SK-N-MC (cell line): ENCODE data around the gene MEDAG.
A peak's percentile ranks its signal among the peaks of the same experiment; 100 is the strongest.

Source experiments
- DNase-seq: peaks from one replicate; pipeline ENCODE4 v3.0.0-alpha.2; 2011; ENCODE audit warnings: low read depth, low spot score
- H3K27ac ChIP-seq: fragments of 200-600 bp; sonication (generic); 2 replicates; pipeline ENCODE4 v1.5.1; 2016; ENCODE audit warnings: mixed run types
- H3K36me3 ChIP-seq: fragments of 200-600 bp; sonication (generic); 2 replicates; pipeline ENCODE4 v1.6.1; 2017; ENCODE audit warnings: antibody characterized with exemption, low read length, mixed read lengths; ENCODE audit not compliant: insufficient read depth
- H3K4me3 ChIP-seq: fragments of 200-600 bp; sonication (generic); 2 replicates; pipeline ENCODE4 v1.5.1; 2016
- H3K9ac ChIP-seq: fragments of 200-600 bp; sonication (generic); 2 replicates; pipeline ENCODE4 v1.8.0; 2017; ENCODE audit warnings: mixed run types, mixed read lengths; ENCODE audit not compliant: insufficient read length
- H3K9me3 ChIP-seq: fragments of 200-600 bp; sonication (generic); 2 replicates; pipeline ENCODE4 v1.6.1; 2017; ENCODE audit warnings: low read depth, mild to moderate bottlenecking, antibody characterized with exemption, low read length, moderate library complexity, mixed read lengths
- EZH2 ChIP-seq: fragments of 200-600 bp; sonication (generic); IDR thresholded peaks from one replicate; pipeline ENCODE4 v1.6.1; 2017; ENCODE audit warnings: antibody characterized with exemption
- FOXP2 ChIP-seq: optimal IDR thresholded peaks from 2 replicates; pipeline ENCODE3; 2011; ENCODE audit warnings: mild to moderate bottlenecking, moderate library complexity; ENCODE audit not compliant: insufficient read depth; ENCODE audit errors: extremely low read length, control extremely low read depth
- POLR2AphosphoS5 ChIP-seq: IDR thresholded peaks from 2 replicates; pipeline ENCODE4 v1.6.1; 2012; ENCODE audit warnings: mild to moderate bottlenecking, low read depth, low read length, borderline replicate concordance

Gene MEDAG

GRCh38 chr13:30870916-30871587 lies 35.0 kb upstream of the MEDAG start:
- Histone ChIP-seq H3K27ac (peak overlapping the region; percentile 86), H3K9me3 (no peaks in the 10 kb centered on the region), H3K4me3 (peak overlapping the region; percentile 44; the same call in 1 of the 2 replicates), H3K36me3 (no peaks in the 10 kb centered on the region), H3K9ac (peak overlapping the region; percentile 7)
- no peak for TF ChIP-seq POLR2AphosphoS5
- TF ChIP-seq FOXP2 = no peak
- no peak for TF ChIP-seq EZH2
- DNase-seq = no peak

GRCh38 chr13:30871588-30872275 lies 34.3 kb upstream of the MEDAG start:
- DNase-seq = no peak
- no peak overlapping the region for H3K9ac ChIP-seq
- H3K4me3 ChIP-seq = no peak overlapping the region
- no peaks in the 10 kb centered on the region for H3K36me3 ChIP-seq
- no peak for TF ChIP-seq FOXP2
- TF ChIP-seq POLR2AphosphoS5 = no peak
- no peak for TF ChIP-seq EZH2
- peak overlapping the region; percentile 86 for H3K27ac ChIP-seq
- no peaks in the 10 kb centered on the region for H3K9me3 ChIP-seq

GRCh38 chr13:30872276-30872594 lies 33.8 kb upstream of the MEDAG start:
- TF ChIP-seq POLR2AphosphoS5 (no peak), EZH2 (no peak), FOXP2 (no peak)
- Histone ChIP-seq H3K36me3 (no peaks in the 10 kb centered on the region), H3K4me3 (no peak overlapping the region), H3K27ac (peak overlapping the region; percentile 86), H3K9ac (peak overlapping the region; percentile 33), H3K9me3 (no peaks in the 10 kb centered on the region)
- no peak for DNase-seq

GRCh38 chr13:30872685-30873461 lies 33.2 kb upstream of the MEDAG start:
- Histone ChIP-seq H3K4me3 (peak overlapping the region; percentile 8; the same call in 1 of the 2 replicates), H3K27ac (peak overlapping the region; percentile 86), H3K36me3 (no peaks in the 10 kb centered on the region), H3K9ac (peak overlapping the region; percentile 41), H3K9me3 (no peaks in the 10 kb centered on the region)
- TF ChIP-seq EZH2 (no peak), POLR2AphosphoS5 (no peak), FOXP2 (no peak)
- no peak for DNase-seq

GRCh38 chr13:30873499-30873898 lies 32.6 kb upstream of the MEDAG start:
- peak overlapping the region; percentile 41 for H3K9ac ChIP-seq
- no peaks in the 10 kb centered on the region for H3K9me3 ChIP-seq
- TF ChIP-seq EZH2 (no peak), FOXP2 (no peak), POLR2AphosphoS5 (no peak)
- peak overlapping the region; percentile 86 for H3K27ac ChIP-seq
- H3K36me3 ChIP-seq = no peaks in the 10 kb centered on the region
- DNase-seq = no peak
- no peak overlapping the region for H3K4me3 ChIP-seq

- Histone ChIP-seq H3K36me3 (no peaks in the 10 kb centered on the region), H3K9ac (no peak overlapping the region), H3K4me3 (no peak overlapping the region), H3K9me3 (no peaks in the 10 kb centered on the region), H3K27ac (peak overlapping the region; percentile 86)
- DNase-seq = no peak
- no peak for TF ChIP-seq POLR2AphosphoS5
- TF ChIP-seq FOXP2 = no peak
Observed at GRCh38 chr13:30874111-30874510, 32.0 kb upstream of the MEDAG start.

GRCh38 chr13:30874561-30874960 lies 31.5 kb upstream of the MEDAG start:
- no peaks in the 10 kb centered on the region for H3K9me3 ChIP-seq
- H3K27ac ChIP-seq = peak overlapping the region; percentile 86; the same call in 1 of the 2 replicates
- DNase-seq = no peak
- no peak overlapping the region for H3K4me3 ChIP-seq
- H3K9ac ChIP-seq = no peak overlapping the region
- H3K36me3 ChIP-seq = no peaks in the 10 kb centered on the region
- TF ChIP-seq POLR2AphosphoS5 = no peak
- TF ChIP-seq EZH2 = no peak
- TF ChIP-seq FOXP2 = no peak

GRCh38 chr13:30877335-30877734 lies 28.7 kb upstream of the MEDAG start:
- Histone ChIP-seq H3K27ac (no peak overlapping the region), H3K4me3 (no peak overlapping the region), H3K9me3 (no peaks in the 10 kb centered on the region), H3K36me3 (no peaks in the 10 kb centered on the region), H3K9ac (no peak overlapping the region)
- DNase-seq = no peak
- TF ChIP-seq FOXP2 = no peak
- no peak for TF ChIP-seq POLR2AphosphoS5
- no peak for TF ChIP-seq EZH2
